ENCODE measurements around the gene KISS1R. TPM values are rescaled to one million over a fixed set of nuclear protein-coding genes. Genes with fewer than 3 reads are reported as not detected.

KISS1R gene
- total RNA-seq, 4 donors from 2014 or later: 0.29 TPM; not detected in 3

- WGBS: 96% methylated on average over 7 of the region's 7 CpGs
- Histone ChIP-seq H3K27ac (no peak overlapping the region), H3K4me3 (no peak overlapping the region)
Measured at GRCh38 chr19:939922-940321, 22.8 kb downstream of the KISS1R start.

GRCh38 chr19:940591-941291 is 23.6 kb downstream of the KISS1R start:
- H3K9me3 ChIP-seq: no peaks in the 10 kb centered on the region
- TF ChIP-seq, protein P1, sequence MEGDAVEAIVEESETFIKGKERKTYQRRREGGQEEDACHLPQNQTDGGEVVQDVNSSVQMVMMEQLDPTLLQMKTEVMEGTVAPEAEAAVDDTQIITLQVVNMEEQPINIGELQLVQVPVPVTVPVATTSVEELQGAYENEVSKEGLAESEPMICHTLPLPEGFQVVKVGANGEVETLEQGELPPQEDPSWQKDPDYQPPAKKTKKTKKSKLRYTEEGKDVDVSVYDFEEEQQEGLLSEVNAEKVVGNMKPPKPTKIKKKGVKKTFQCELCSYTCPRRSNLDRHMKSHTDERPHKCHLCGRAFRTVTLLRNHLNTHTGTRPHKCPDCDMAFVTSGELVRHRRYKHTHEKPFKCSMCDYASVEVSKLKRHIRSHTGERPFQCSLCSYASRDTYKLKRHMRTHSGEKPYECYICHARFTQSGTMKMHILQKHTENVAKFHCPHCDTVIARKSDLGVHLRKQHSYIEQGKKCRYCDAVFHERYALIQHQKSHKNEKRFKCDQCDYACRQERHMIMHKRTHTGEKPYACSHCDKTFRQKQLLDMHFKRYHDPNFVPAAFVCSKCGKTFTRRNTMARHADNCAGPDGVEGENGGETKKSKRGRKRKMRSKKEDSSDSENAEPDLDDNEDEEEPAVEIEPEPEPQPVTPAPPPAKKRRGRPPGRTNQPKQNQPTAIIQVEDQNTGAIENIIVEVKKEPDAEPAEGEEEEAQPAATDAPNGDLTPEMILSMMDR (IDR thresholded peaks at IDR 0.05): no peak
- peak in 1 of 3 donors; percentile 45 for TF ChIP-seq POLR2AphosphoS5 (IDR thresholded peaks at IDR 0.05)
- DNase-seq (ENCODE audit: low spot score in 2 of 2): peak; percentile 89 to 90
- WGBS: 0% methylated on average over 1 of the region's 64 CpGs
- H3K27ac ChIP-seq: peak overlapping the region; percentile 78
- H3K27me3 ChIP-seq: no peaks in the 10 kb centered on the region
- H3K4me1 ChIP-seq: peaks cover 45% of the 10 kb centered on the region
- no peaks in the 10 kb centered on the region for H3K36me3 ChIP-seq
- peak overlapping the region; percentile 38 for H3K4me3 ChIP-seq

More at GRCh38 chr19:939922-940321, 22.8 kb downstream of the KISS1R start:
- Histone ChIP-seq H3K27me3 (no peaks in the 10 kb centered on the region), H3K9me3 (no peaks in the 10 kb centered on the region), H3K36me3 (no peaks in the 10 kb centered on the region), H3K4me1 (peaks cover 49% of the 10 kb centered on the region)
- TF ChIP-seq EP300 (IDR thresholded peaks at IDR 0.05) (no peak), POLR2AphosphoS5 (IDR thresholded peaks at IDR 0.05) (no peak), POLR2A (IDR thresholded peaks at IDR 0.05) (no peak)
- TF ChIP-seq, protein P1 (IDR thresholded peaks at IDR 0.05): no peak
- no peak for DNase-seq (ENCODE audit: low spot score in 2 of 2)

GRCh38 chr19:941292-942132 is 24.4 kb downstream of the KISS1R start:
- Histone ChIP-seq H3K4me3 (peak overlapping the region; percentile 38), H3K27ac (peak overlapping the region; percentile 78), H3K36me3 (no peaks in the 10 kb centered on the region), H3K4me1 (peaks cover 45% of the 10 kb centered on the region), H3K9me3 (no peaks in the 10 kb centered on the region), H3K27me3 (no peaks in the 10 kb centered on the region)
- 61% methylated on average over 32 of the region's 45 CpGs for WGBS
- TF ChIP-seq, protein P1 (IDR thresholded peaks at IDR 0.05): no peak
- TF ChIP-seq EP300 (IDR thresholded peaks at IDR 0.05) (no peak), POLR2A (IDR thresholded peaks at IDR 0.05) (no peak), POLR2AphosphoS5 (IDR thresholded peaks at IDR 0.05) (no peak)
- DNase-seq (ENCODE audit: low spot score in 2 of 2): no peak

- Histone ChIP-seq H3K27ac (no peak overlapping the region), H3K36me3 (no peaks in the 10 kb centered on the region), H3K27me3 (no peaks in the 10 kb centered on the region), H3K9me3 (no peaks in the 10 kb centered on the region), H3K4me1 (peaks cover 45% of the 10 kb centered on the region), H3K4me3 (no peak overlapping the region)
- WGBS: 98% methylated on average over 11 of the region's 32 CpGs
- TF ChIP-seq POLR2A (IDR thresholded peaks at IDR 0.05) (no peak), EP300 (IDR thresholded peaks at IDR 0.05) (no peak)
- TF ChIP-seq, protein P1 (IDR thresholded peaks at IDR 0.05): no peak
- DNase-seq (ENCODE audit: low spot score in 2 of 2): no peak
Measured at GRCh38 chr19:942133-942645, 25.1 kb downstream of the KISS1R start.

Measured in suprapubic skin (tissue), 4 donors.